Activated gamma-delta T cell (primary cell): Measurements from ENCODE around the gene ECM2.
"Not testable (repeated sequence)": the region's sequence is repeated elsewhere in the genome, so short reads cannot be mapped to it uniquely, and the experiment has no call there.

Experiments
- DNase-seq: peaks from one replicate; lab custom pipeline; 2025; lab: John Stamatoyannopoulos, UW
- total RNA-seq, 2 donors: gene quantifications; one replicate each; lab custom pipeline; 2026; lab: John Stamatoyannopoulos, UW

ECM2 gene
- total RNA-seq: 0 reads per million in 2 donors

DNA sequence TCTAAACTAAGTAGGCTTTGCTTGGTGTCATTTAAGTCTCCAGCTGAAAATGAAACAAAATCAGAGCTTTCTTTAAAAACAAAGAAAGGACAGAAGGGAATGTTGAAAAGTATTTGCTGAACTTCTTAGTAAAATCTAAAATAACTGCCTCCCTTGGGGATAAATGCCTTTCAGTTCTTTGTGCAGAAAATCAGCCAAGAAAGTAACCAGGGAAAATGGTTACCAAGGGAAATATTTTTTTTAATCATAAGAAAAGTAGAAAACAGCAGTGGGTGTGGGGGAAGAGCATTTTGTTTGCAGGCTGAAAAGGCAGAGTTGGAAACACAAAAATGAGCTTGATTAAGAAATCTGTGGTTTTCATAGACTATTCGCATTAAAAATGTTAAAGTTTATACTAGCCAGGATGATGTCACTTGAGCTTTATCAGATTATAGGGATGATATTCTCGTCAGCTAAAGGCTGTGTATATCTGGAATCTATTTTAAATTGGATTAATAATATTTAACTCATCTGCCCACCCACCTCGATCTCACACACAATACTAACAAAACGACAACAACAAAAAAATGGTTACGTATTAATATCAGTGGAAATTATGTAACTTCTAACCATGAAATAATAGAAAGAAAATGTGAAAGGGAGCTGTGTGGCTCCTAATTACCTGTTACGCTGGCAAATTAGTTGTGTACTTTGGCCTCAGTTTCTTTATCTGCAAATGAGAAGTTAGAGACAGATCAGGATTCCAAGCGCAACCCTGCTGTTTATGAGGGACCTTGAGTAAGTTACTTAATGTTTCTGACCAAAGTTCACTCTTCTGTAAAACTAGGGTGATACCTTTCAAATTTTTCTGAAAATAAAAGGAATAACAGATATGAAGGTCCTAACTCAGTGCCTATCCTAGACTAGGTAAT lies at the start of gene ECM2:
Gene ECM2, minus strand, starts transcription at position 51 of the 911 bp plus-strand sequence. CDS start 13,124 bp downstream, outside the sequence.
- no peak for DNase-seq

DNA sequence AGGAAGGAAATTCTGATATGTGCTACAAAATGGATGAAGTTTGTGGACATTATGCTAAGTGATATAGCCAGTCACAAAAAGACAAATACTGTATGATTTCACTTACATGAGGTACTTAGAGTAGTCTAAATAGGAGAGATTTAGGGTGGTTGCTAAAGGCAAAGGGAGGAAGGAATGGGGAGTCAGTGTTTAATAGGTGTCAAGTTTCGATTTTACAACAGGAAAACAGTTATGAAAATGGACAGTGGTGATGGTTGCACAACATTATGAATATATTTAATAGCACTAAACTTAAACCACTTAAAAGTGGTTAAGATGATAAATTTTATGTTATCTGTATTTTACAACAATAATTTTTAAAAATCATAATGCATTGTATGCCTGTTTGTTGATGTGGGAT lies 40.4 kb upstream of the ECM2 start:
- no peak for DNase-seq

DNA sequence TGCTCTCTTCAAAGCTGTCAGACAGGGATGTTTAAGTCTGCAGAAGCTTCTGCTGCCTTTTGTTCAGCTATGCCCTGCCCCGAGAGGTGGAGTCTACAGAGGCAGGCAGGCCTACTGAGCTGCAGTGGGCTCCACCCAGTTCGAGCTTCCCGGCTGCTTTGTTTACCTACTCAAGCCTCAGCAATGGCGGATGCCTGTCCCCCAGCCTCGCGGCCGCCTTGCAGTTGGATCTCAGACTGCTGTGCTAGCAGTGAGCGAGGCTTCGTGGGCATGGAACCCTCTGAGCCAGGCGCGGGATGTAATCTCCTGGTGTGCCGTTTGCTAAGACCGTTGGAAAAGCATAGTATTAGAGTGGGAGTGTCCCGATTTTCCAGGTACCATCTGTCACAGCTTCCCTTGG lies 37.8 kb upstream of the ECM2 start:
- not testable (repeated sequence) for DNase-seq

DNA sequence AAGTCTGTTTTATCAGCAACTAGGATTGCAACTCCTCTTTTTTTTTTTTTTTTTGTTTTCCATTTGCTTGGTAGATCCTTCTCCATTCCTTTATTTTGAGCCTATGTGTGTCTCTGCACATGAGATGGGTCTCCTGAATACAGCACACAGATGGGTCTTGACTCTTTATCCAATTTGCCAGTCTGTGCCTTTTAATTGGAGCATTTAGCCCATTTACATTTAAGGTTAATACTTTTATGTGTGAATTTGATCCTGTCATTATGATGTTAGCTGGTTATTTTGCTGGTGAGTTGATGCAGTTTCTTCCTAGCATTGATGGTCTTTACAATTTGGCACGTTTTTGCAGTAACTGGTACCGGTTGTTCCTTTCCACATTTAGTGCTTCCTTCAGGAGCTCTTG lies 36.1 kb upstream of the ECM2 start:
- DNase-seq: not testable (repeated sequence)

DNA sequence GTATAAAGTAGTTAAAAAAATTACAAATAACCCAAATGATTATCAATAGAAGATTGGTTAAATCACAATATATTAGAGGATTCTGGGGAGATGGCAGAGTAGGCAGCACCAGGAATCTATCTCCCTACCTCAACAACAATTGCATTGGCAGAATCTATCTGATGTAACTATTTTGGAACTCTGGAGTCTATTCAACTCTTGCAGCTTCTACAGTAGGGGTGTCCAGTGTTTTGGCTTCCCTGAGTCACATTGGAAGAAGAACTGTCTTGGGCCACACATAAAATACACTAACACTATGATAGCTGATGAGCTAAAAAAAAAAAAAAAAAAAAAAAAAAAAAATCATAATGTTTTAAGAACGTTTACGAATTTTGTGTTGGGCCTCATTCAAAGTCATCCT lies 29.2 kb upstream of the ECM2 start:
- DNase-seq: no peak

DNA sequence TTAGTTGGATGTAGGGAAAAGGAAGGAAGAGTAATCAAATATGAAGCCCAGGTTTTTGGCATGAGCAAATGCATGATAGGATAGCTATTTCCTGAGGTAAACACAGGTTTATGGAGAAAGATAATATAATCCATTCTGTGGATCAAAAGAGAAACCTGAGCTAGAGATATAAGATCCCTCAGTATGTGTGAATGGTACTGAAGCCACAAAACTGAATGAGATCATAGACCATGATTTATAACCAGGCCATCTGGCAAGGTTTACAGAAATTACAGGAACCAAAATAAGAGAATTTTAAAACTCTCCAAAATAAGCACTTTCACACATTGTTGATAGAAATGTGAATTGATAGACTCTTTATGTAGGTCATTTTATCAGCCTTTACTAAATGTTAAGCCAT lies 28.7 kb upstream of the ECM2 start:
- no peak for DNase-seq

DNA sequence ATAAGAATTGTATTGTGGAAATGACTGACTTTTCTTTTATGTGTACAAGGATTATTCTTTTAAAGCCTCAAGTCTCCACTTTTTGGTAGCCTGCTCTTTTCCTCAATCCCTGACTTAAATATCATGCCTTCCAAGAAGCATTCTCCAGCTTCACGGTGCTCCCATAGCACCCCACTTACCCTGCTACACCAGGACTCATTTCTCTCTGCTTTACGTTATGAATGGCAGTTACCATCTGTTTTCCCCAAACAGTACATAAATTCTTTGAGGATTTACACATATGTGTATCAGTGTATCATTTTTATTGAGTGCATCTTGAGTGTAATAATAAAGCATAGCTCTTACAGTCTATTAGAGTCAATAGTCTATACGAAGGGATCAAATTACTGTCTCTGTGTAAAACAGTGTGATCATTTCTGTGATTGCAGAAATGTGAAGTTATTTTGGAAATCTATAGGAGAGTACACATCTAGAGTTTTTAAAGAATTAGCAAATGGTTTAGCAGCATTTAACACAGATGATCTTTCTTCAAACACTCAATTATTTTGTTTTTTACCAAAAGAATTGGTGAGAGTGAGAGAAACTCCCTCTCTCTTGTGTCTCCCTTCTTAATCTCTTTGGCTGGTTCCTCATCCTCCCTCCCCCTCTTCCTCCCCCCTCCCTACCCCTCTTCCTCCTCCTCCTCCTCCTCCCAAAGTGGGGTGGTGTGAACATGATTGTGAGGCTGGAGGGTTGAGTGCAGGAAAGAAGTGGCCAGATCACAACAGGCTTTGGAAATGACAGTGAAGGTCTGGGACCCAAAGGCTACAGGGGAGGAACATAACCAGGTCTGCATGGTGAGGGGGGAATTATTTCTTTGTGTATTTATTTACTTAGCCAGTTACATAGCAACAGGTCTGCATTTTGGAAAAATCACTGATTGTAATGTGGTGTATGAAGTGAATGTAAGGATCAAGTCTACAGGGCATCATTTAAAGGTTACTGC lies 27.6 kb upstream of the ECM2 start:
- no peak for DNase-seq

DNA sequence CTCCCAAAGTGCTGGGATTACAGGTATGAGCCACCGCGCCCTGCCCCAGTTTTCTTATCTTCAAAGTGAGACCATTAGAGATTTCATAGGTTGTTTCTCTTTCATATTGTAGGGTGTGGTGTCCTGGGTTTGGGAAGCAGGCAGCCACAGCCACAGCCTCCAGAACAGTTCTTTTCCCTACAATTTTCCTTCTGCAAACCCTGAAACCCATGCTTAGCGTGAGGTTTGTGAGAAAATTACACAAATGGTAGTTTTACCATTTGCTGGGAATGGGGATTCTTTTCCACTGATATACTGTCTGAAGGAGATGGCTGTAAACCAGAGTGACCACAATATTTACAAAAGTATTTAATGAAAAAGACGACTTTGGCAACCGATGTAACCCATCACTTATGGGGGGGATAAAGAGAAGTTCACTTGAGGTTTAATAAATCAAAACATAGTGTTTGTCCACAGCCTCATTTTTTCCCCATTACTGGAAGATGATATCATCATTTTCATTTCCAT lies 26.7 kb upstream of the ECM2 start:
- no peak for DNase-seq

DNA sequence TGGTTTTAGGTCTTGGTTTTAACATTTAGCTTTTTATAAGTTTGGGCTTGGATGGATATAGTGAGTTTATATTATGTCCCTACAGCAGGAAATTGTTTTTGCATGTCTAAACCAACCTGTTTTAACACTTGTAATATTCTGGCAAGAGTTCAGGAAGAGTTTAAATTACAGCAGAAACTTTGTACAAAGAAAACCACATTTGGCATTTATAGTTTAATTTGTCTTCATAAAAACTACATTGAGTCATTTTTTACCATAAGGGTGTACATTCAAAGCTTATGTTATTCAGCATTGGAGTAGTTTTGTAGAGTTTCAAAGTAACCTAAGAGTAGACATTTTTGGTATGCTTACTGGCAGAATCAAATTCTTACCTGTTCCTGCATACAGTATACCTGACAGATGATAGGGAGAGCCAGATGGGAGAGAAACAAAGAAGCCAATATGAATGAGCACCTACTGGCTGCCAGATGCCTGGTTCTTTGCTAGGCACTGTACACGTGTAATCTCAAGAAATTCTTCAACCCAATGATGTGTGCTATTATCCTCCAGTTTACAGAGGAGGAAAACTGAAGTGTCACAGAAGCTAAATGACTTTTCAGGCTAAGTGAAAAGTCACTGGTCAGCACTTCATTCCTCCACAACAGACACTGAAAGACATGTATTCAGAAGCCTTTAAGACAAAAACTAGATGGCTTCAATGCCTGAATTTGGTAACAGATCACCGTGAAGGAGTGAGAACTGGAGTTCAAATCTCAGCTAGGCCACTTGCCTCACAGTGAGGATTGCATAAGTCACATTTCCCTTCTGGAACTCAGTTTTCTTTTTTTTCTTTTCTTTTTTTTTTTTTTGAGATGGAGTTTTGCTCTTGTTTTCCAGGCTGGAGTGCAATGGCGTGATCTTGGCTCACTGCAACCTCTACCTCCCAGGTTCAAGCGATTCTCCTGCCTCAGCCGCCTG lies 25.9 kb upstream of the ECM2 start:
- DNase-seq: no peak

DNA sequence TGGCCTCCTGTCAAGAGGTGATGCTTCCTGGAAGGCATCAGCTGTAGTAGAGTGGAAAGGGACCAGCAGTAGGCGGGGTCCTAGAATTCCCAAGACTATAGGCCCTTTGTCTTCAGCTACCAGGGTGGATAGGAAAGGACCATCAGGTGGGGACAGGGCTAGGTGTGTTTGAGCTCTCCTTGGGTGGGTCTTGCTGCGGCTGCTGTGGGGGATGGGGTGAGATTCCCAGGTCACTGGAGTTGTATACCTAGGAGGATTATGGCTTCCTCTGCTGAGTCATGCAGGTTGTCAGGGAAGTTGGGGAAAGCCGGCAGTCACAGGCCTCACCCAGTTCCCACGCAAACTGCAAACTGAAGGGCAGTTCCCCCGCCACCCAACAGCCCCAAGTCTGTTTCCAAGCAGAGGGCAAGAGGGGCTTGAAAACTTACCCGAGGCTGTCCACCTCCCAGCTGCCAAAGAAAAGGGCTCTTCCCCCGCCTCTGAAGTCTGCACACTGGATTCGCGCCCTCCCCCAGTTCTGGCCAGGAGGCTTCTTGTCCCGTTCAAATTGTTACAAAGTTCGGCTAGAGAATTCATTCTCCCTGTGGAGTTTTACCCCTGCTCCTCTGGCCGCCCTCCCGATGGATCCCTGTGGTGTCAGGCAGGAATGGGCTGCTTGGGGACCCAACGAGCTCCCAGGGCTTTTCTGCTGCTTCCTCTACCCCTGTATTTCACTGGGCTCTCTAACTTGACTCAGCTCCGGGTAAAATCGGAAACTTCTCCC lies 23.0 kb upstream of the ECM2 start:
- DNase-seq: no peak

DNA sequence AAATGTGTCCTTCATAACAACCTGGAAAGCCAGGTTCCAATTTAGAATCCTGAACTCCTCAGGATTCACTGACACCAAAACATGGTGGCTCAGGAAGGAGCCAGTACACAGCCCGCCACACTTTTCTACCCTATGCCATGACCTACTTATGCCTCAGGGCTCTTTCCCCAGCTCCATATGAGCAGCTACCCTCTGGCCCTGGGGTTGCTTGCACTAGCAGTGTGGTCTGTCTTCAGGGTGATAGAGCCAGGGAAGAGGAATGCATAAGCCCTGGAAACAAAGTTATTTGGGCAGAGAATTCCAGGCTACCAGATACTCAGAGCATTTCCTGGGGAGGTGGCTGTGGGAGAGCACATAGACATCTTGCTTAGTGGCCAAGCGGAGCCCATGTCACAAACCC lies 15.0 kb upstream of the ECM2 start:
- no peak for DNase-seq

DNA sequence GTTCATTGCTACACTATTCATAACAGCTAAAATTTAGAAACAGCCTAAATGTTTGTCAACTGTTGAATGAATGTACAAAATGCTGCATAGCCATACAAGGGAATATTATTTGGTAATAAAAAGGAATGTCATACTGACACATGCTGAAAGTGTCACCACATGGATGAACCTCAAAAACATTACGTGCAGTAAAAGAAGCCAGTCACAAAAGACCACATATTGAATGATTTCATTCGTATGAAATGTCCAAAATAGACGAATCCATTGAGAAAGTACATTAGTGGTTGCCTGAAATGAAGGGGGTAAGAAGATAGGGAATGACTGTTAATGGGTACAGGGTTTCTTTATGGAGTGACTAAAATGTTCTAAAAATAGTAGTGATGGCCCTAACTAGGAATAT lies 11.6 kb upstream of the ECM2 start:
- no peak for DNase-seq

DNA sequence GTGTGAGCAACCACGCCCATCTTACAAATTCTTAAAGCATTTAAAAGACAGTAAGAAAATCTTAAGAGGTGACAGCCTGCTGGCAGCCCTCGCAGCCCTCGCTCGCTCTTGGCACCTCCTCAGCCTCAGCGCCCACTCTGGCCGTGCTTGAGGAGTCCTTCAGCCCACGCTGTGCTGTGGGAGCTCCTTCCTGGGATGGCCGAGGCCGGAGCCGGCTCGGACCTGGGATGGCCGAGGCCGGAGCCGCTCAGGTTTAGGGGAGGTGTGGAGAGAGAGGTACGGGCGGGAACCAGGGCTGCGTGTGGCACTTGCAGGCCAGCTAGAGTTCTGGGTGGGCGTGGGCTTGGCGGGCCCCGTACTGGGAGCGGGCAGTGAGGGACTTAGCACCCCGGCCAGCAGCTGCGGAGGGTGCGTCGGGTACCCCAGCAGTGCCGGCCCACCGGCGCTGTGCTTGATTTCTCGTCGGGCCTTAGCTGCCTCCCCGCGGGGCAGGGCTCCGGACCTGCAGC lies 9.3 kb upstream of the ECM2 start:
- peak; percentile 12 for DNase-seq

DNA sequence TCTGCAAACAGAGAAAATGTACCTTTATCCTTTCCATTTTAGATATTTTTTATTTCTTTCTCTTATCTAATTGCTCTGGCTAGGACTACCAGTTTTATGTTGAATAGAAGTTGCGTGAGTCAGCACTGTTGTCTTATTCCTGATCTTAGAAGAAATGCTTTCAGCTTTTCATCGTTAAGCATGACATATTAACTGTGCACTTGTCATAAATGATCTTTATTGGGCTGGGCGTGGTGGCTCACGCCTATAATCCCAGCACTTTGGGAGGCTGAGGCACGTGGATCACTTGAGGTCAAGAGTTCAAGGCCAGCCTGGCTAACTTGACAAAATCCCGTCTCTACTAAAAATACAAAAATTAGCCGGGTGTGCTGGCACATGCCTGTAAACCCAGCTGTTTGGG lies 8.2 kb upstream of the ECM2 start:
- DNase-seq: no peak

DNA sequence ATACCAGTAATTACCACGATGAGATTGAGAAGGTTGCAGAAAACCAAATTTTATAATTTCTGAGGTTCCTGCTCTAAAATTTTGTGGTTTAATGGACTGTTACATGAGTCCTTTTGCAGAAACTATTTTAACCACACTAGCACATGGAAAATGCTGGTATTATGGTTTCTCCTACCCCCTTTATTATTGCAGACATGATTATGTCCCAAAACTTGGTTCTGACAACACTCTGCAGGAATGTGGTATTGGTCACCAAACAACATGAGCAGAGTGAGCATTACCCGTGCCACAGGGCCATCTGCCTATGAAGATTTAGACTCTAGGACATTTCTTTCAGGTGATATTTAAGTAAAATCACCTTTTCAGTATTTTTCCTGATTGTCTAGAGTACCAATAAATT lies 2.8 kb upstream of the ECM2 start:
- no peak for DNase-seq

DNA sequence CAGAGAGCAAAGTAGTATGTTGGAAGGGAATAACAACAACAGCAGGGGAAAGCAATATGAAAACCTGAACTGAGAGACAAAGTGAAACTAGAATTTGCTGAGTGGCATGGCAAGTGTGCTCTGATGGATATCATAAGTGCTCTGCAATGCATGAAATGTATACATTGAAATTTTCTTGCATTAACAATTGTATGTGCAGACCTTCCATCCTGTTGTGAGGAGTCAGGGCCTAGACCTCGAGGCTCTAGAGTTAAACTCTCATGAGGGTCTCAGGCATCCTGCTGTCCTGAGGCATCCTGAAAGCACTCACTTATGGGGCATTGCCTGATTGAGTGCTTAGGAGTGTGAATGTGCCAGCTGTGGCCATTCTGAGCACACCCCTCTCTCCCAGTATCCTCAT lies 1.1 kb downstream of the ECM2 start:
- no peak for DNase-seq

DNA sequence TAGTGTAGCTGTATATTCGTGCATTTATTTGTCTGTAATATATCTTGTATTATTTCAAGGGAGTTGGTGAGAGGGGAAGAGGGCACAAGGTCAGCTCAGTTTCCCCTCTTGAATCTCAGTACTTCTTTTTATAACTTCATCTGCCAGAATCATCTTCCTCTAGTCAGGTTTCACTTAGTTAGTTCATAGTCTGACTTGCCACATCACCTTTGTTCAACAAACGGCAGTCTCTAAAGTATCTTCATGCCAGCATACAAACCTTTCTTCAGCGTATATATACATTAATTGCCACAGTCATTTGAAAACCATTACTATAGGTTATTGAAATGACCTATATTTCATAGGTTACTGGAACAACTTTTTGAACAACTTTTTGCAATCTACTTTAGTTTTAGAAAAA lies 1.6 kb downstream of the ECM2 start:
- no peak for DNase-seq

DNA sequence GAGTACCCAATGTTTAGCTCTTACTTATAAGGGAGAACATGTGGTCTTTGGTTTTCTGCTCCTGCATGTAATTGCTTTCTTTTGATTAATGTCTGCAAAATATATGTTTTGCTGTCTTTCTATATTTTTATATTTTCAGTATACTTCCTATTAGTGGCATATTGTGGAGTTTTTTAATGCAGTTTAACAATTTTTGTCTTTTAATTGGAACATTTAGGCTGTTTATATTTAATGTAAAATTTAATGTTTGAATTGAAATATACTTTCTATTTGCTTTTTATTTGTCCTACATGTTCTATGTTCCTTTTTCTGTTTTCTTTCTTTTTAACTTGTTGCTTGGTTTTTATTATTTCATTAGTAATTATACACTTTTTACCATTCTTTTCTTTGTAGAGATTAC lies 4.9 kb downstream of the ECM2 start:
- no peak for DNase-seq

DNA sequence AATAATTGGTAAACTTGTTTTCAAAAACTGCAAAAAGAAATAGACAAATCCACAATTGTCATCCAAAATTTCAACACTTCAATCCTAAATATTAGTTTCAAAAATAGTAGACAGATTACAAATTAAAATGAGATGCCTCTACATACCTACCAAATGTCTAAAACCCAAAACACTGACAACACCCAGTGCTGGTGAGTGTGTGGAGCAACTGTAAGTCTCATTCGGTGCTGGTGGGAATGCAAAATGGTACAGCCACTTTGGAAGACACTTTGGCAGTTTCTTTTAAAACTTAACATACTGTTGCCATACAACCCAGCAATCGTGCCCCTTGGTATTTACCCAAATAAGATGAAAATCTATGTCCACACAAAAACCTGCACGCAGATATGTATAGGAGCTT lies 6.7 kb downstream of the ECM2 start:
- DNase-seq: no peak

DNA sequence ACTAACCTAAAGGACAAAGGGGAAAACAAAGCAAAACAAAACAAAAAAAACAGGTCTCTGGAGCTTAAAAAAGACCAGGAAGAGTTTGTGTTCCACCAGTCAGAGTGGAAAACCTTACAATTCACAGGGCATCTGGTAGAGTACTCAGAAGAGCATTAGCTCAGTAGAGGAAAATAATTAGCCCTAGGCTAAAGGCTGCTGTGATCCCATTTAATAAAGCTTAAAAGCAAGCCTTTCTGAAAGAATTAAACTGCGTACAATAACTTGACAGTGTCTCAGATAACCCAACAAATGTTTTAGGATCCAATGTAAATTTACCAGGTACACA lies 7.3 kb downstream of the ECM2 start:
- DNase-seq: no peak
